HG02943 (cell line): ENCODE data around the gene SLC8A2.
"Not testable (repeated sequence)": the region's sequence is repeated elsewhere in the genome, so short reads cannot be mapped to it uniquely, and the experiment has no call there.

Source experiments
- ATAC-seq: cut with Tn5 transposase; IDR thresholded peaks from one replicate; pipeline ENCODE4 v1.9.1; 2021; ENCODE audit warnings: mild to moderate bottlenecking, low read depth, moderate library complexity; ENCODE audit not compliant: unreplicated experiment

Gene SLC8A2

GRCh38 chr19:47417107-47417745 is 54.5 kb downstream of the SLC8A2 start:
- no peak for ATAC-seq

DNA sequence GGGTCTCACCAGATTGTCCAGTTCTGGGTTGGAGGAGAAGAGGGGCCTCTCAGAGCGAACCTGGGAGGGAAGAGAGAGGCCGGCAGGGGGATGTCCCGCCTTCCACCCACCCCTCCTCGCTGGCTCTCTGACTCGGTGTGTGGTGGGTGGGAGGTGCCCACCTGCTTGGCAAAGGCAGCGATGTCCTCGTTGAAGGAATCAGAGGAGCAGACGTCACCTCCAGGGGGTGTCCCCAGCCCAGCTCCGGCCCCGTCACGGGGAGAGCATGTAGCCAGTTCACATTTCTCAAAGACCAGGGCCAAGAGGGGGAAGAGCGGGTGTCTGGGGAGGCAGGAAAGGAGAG is 55.1 kb downstream of the SLC8A2 start:
- ATAC-seq: no peak

GRCh38 chr19:47415953-47416642 is 55.6 kb downstream of the SLC8A2 start:
- ATAC-seq: no peak

GRCh38 chr19:47414469-47414868 is 57.2 kb downstream of the SLC8A2 start:
- no peak for ATAC-seq

GRCh38 chr19:47413941-47414340 is 57.8 kb downstream of the SLC8A2 start:
- no peak for ATAC-seq

- ATAC-seq: not testable (repeated sequence)
Observed at GRCh38 chr19:47411696-47412095, 60.0 kb downstream of the SLC8A2 start.

- ATAC-seq: no peak
Observed at GRCh38 chr19:47411101-47411500, 60.6 kb downstream of the SLC8A2 start.

DNA sequence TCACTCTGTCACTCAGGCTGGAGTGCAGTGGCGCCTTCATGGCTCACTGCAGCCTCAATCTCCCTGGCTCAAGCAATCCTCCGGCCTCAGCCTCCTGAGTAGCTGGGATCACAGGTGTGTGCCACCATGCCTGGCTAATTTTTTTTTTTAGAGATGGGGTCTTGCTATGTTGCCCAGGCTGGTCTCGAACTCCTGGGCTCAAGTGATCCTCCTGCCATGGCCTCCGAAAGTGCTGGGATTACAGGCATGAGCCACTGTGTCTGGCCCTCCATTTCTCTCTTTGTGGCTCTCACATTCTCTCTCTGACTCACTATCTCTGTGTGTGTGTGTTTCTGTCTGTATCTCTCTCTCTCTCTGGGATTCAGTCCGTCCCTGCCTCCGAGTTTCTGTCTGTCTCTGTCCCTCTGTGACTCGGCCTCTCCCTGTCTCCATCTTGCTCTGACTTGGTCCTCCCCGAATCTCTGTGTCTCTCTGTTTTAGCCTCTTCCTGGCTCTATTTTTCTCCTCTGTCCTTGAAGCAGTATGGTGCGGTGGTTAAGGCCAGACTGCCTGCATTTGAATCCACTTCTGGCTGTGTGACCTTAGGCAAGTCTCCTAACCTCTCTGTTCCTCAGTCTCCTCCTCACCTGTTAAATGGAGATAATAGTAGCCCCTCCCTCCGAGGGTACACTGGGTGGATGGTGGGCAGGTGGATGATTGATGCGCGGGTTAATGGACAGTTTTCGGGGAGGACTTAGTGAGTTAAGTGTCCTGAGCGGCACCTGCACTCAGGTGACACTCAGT is 63.3 kb downstream of the SLC8A2 start:
- ATAC-seq: no peak

DNA sequence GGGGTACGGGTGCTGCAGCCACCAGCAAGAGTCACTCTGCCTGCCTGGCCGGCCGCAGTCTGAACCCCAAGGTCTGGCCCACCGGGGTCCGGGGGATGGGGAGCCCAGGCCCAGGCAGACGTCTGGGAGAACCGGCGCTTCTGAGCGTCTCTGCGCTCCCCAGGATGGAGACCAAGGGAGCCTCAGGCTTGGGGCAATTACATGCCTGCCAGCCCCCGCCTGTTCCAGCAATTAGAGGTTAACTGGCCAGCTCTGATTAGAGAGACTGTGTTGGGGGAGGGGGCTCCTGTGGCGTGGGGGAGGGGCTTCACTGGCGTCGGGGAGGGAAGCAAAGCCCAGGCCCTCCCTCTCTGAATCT is 64.3 kb downstream of the SLC8A2 start:
- ATAC-seq: no peak

GRCh38 chr19:47406711-47407416 is 64.8 kb downstream of the SLC8A2 start:
- no peak for ATAC-seq

- no peak for ATAC-seq
Observed at GRCh38 chr19:47405854-47406417, 65.8 kb downstream of the SLC8A2 start.

GRCh38 chr19:47405197-47405550 is 66.5 kb downstream of the SLC8A2 start:
- ATAC-seq: no peak

- no peak for ATAC-seq
Observed at GRCh38 chr19:47404334-47405196, 67.1 kb downstream of the SLC8A2 start.

GRCh38 chr19:47402504-47402903 is 69.2 kb downstream of the SLC8A2 start:
- ATAC-seq: no peak

DNA sequence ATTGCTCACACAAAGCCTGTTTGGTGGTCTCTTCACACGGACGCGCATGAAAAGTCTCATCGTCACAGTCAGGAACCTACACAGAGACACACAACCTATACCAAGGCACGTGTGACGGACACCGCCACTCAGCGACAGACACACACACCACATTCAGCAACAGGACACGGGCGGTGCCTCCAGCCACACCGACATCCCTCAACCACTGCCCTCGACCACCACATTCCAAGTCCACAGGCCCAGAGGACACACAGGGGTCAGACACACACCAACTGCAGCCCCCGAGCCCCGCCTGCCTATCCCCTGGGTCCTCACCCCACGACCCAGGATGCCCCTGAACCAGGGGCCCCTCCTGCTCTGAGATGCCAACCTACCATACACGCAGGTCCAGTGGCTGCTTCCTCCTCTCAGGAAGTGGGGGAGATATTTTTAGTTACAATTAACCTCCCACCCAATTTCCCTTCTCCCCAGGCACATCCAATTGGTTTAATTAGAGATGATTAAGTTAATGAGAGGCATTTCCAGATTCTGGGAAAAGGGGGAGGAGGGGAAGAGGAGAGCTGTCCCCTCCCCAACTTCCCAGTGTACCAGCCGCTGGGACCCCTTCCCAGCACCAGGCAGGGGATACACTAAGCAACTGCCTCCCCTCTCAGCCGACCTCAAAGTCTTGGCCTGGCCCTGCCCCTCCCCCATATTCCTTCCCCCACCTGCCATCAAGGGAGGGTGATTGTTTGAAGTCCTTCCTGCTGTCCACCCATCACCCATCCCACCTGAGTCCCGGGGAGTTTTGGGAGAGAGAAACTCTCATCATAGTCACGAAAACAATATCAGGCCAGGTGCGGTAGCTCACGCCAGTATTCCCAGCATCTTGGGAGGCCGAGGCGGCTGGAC is 72.7 kb downstream of the SLC8A2 start:
- no peak for ATAC-seq

DNA sequence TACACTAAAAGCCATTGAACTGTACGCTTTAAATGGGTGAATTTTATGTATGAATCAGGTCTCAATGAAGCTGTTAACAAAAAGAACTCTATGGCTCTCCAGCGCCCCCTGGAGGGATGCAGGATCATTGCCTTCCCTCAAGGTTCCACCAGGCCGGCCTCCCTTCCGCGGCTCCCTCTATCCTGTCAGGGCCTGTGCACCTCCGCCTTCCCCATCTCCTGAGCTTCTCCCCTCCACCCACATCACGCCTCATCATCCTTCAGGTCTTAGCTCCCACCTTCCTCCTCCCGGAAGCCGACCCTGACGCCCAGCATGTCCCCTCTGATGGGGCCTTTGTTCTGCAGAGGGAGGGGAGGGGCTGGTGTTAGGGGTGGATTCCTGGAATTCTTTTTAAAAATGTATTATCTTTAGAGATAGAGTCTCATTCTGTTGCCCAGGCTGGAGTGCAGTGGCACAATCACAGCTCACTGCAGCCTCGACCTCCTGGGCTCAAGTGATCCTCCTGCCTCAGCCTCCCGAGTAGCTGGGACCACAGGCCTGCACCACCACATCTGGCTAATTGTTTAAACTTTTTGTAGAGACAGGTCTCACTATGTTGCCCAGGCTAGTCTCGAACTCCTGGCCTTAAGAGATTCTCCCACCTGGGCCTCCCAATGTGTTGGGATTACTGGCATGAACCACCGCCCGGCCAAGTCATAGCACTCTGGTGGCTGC is 80.0 kb downstream of the SLC8A2 start:
- ATAC-seq: no peak

- no peak for ATAC-seq
Observed at GRCh38 chr19:47390533-47391488, 80.9 kb downstream of the SLC8A2 start.
